Glomerular visceral epithelial cell (primary cell): ENCODE data around the gene PLA2G2C.
A peak's percentile ranks its signal among the peaks of the same experiment; 100 is the strongest.

Experiments
- DNase-seq: peaks from one replicate; pipeline ENCODE4 v3.0.0-alpha.2; 2016; ENCODE audit errors: extremely low spot score

The PLA2G2C gene

GRCh38 chr1:20152599-20152930 lies 33.8 kb downstream of the PLA2G2C start:
- DNase-seq: no peak

- peak; percentile 74 for DNase-seq
Measured at GRCh38 chr1:20151906-20152598, 34.3 kb downstream of the PLA2G2C start.

- DNase-seq: no peak
Measured at GRCh38 chr1:20150969-20151368, 35.3 kb downstream of the PLA2G2C start.

DNA sequence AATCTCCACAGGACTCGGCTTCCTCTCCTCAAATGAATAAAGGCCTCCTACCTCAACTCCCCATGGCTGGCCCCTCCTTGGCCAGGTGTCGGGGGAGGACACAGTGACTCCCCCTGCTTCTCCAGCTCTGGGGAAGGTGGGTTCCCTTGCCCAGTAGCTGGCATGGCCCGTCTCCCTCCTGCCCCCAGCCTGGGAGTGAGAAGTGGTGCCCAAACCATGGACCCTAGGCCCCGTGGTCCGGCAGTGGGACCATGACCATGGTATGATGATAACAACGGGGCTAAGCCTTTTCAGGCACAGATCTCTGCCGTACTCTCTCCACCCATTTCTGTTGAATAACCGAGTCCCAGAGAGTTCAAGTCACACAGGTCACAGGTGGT lies 36.0 kb downstream of the PLA2G2C start:
- DNase-seq: no peak

DNA sequence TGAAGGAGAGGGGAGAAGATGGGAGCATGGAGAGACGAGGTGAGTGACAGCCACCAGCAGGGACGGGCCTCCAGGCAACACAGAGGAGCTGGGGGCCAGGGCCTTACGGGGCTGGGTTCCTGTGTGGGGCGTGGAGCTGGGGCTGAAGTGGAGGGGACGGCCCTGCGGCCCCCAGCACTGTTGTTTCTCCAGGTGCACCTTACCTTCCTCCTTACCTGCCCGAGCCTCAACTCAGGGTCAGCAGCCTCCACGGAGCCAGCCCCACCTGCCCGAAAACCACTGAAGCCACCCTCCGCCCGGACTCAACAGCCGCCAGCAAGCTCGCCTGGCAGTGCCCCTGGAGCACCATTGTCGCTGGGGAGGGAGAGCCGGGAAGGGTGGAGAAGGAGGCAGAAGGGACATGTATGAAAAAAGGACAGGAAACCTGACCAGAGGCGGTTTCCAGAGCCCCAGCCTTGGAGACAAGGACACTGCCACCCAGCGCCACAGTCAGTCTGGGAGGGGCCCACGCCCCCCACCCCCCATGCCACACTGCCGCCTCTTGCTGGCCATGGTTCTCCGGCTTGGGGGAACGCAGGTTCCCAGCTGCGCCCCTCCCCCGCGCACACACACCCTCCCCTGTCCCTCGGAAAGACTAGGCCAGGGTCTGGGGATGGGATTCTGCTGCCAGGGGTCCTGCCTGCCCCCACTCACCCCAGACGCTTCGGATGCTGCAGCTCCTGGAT lies 36.6 kb downstream of the PLA2G2C start:
- no peak for DNase-seq

DNA sequence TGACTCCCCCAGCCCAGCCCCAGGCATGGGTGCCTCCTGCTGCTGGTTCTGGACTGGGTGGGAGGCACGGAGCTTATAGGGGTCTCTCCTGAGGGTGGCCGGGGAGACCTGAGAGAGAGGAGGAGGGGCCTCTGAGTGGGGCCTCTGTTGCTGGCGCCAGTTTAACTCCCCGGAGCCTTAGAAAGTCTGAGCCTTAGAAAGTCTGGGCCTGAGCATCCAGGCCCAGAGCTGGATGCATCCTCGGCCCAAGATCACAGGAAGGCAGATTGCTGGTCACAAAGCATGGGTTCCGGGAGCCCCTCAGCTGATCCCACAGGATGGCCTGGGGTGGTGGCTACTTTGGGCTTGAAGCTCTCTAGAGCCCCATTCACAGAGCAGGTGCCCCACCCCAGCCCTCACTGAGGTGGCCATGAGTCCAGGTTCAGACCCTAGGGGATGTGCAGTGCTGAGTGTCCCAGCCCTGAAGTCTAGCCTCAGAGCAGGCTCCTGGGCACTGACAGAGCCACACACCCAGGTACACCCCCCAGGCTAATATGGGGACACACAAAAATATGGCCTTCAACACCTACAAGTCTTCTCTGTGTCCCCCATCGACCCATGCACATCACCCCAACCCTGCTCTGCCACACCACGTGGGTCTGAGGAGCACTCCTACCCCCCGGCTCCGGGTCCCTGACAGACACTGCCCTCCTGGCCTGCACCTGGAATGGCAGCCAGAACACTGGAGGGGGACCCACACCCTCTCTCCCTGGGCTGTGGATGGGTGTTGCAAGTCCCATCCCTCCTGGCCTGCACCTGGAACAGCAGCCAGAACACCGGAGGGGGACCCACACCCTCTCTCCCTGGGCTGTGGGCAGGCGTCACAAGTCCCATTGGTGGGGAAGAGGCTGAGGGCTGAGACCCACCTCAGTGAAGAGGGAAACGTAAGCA lies 37.5 kb downstream of the PLA2G2C start:
- DNase-seq: no peak

GRCh38 chr1:20147846-20148570 lies 38.3 kb downstream of the PLA2G2C start:
- DNase-seq: no peak

DNA sequence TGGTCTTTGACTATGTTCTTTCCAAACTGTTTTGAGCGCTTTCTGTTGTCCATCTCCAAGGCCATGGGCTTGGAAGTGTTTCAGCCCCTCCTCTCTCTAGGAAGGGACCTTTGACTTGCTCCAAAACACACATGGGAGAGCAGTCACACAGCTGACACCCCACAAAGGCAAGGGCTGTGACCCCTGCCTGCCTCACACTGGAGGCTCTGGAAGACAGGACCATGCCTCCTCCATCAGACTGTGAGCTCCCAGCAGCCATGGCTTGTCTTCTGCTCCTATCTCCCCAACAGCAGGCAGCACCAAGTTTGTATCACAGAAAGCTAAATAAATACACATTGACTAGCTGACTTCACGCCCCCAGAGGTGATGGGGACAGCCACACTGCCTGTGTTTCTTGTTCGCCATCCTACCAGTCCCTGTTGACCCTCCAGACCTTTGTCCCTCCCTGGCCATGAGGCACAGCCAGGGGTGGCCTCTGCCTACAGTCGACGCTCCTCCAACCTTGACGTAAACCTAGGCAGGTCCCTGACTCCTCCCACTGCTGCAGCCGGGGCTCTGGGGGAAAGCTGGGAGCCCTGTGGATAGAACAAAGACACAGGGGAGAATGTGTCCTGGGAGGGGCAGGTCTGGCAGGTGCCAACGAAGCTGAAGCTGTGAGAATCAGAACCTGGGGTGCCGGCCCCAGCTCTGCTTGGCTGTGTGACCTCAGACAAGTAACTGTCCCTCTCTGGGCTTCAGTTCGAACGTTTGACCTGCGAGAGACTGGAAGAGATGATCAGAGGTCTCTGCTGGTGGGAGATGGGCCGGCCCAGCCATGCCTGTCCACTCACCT lies 42.4 kb downstream of the PLA2G2C start:
- DNase-seq: no peak

GRCh38 chr1:20143318-20143717 lies 43.0 kb downstream of the PLA2G2C start:
- DNase-seq: no peak

- DNase-seq: no peak
Measured at GRCh38 chr1:20142001-20142710, 44.2 kb downstream of the PLA2G2C start.

DNA sequence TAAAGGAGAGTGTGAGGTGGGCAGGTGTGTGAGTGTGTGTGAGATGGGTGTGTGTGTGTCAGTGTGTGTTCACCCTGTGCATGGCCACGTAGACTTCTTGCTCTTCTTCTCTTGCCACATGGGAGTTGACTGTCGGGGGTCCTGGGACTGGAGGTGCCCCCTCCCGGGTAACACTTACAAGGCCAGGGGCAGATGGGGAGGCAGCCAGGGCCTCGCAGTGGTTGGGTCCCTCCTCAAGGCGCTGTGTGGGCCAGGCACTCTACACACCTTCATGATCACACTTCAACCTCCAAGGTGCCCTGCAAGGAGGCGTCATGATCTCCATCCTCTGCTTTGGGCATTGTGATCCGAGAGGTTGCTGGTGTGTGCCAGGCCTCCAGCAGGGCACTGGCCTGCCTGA lies 44.9 kb downstream of the PLA2G2C start:
- no peak for DNase-seq

DNA sequence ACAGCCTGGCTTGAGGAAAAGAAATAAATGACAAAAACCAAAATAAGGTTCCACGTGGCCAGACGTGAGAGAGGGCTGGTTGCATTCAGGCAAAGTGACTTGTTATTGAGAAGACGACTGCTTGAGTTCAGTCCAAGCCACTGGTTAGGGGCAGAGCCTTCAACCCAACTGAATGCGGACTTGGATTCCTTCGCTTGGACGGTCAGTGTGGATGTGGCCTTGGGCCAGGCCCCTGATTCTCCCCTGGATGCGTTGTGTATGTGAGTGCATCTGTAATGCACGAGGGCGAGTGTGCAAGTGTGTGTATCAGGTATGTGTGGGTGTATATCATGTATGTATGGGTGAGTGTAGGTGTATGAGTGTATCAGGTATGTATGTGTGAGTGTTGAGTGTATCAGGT lies 45.3 kb downstream of the PLA2G2C start:
- DNase-seq: no peak

DNA sequence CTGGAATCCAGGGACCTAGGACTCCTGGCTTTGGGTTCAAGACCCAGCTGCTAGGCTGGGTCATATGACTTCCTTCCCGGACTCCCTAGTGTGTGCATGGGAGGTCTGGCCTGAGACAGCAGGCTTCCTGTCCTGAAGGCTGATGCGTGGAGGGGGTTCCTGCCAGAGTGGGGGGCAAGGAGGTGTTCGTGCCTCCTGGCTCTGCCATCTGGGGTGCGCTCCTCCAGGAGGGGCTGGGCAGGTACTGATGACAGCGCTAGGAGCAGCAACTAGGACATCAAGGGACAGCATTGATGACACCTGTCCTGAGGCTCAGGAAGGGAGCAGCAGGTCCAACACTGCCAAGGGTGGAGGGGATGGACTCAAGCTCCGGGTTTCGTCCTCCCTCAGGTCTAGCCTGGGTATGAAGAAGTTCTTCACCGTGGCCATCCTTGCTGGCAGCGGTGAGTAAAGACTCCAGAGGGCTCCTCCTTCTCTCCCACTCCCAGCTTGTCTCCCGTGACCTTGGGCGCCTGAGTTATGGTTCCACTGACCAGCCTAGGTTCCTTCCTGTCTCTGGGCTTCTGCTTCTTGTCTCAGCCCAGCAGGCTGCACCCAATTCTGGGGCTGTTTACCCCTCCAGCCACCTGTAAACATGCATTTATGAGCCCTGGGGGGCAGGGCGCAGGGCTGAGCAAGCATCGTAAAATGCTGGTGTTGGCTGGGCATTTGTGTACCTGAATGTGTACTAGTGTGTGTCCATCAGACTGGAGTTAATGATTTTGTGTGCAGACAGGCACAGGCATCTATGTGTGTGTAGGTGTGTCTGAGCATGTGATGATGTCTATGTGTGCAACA lies 46.3 kb downstream of the PLA2G2C start:
- DNase-seq: no peak

- DNase-seq: no peak
Measured at GRCh38 chr1:20138961-20139550, 47.3 kb downstream of the PLA2G2C start, which contains the start of gene PLA2G2F. TSS of gene PLA2G2F (plus strand) at chr1:20139323. CDS start at chr1:20139428, 105 bp downstream.

DNA sequence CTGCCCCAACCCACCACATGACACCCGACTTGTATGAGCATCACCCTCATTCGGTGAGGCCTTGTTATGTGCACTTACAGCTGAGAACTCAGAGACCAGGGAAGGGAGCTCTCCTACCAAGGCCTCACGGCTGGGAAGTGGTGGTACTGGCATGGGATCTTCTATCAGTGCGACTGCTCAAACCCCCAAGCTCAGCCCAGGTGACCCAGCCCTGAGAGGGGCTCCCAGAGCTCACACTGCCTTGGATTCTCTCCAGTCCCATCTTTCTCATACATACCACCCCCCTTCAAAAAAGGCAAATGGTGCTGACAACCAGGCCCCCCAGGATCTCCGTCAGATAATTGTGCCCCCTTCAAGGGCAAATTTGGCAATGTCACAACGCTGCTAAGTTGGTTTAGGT lies 48.0 kb downstream of the PLA2G2C start:
- DNase-seq: no peak

DNA sequence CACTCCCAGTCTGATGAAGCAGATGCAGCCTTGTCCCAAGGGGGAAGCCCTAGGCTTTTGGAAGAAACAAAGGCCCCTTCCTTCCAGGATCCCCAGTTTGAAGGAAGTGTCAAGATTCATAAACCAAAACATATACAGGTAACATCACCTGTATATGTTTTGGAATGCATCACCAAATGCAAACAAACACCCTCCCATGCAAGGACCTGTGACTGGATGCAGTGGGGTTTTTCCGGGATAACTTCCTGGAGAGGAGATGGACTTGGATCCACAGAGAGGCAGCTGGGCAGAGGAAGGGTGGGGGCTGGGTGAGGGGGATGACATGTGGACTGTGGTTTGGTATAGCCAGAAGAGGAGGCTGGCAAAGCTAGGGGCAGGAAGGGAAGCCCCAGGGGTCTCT lies 48.7 kb downstream of the PLA2G2C start:
- no peak for DNase-seq

DNA sequence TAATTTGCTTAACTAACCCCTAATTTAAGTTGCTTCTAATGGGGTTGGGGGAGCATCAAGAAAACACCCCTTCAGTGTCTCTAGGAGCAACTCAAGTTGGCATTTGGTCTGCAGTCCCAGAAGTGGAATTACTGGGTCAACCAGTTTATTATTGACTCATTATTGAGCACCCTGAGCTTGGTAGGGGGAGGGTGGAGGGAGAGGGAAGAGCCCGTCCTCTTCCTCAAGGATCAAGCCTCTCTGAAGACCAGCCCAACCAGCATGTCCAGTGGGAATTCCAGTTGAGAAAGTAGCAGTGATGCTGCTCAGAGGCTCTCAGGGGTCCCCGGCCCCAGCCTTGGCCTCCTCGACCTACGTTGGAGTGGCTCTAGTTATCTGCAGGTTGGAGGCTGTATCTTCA lies 49.3 kb downstream of the PLA2G2C start:
- DNase-seq: no peak

DNA sequence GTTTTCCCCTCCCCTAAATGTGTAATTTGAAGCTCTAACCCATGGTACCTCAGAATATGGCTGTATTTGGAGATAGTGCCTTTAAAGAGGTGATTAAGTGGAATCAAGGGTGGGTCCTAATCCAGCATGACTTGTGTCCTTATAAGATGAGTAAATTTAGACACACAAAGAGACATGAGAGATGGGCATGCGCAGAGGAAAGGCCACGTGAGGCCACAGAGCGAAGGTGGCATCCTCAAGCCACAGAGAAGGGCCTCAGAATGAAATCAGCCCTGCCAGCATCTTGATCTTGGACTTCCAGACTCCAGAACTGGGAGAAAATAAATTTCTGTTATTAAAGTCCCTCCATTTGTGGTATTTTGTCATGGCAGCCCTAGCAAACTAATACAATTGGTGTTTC lies 50.1 kb downstream of the PLA2G2C start:
- no peak for DNase-seq

DNA sequence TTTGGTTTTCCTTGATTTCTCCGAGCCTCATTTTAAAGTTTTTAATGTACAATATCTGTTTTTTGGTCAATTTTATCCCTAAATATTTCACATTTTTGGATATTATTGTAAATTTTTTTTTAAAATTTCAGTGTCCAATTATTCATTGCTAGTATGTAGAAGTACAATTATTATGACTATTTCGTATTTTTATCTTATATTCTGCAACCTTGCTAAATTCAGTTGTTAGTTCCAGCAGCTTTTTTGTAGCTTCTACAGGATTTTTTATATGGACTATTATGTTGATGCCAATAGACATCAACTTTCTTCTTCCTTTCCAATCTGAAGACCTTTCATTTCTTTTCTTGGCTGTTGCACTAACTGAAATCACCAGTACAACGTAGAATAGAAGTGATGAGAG lies 51.3 kb downstream of the PLA2G2C start:
- no peak for DNase-seq
